GM12872 (cell line): ENCODE results near the gene PIRT.

Experiments
- TF ChIP-seq, protein P1 (sequence below): IDR thresholded peaks from 3 replicates; pipeline ENCODE4 v1.5.1; 2011; ENCODE audit warnings: low read depth, mild to moderate bottlenecking, low read length, moderate library complexity; ENCODE audit not compliant: insufficient read depth

The PIRT gene

DNA sequence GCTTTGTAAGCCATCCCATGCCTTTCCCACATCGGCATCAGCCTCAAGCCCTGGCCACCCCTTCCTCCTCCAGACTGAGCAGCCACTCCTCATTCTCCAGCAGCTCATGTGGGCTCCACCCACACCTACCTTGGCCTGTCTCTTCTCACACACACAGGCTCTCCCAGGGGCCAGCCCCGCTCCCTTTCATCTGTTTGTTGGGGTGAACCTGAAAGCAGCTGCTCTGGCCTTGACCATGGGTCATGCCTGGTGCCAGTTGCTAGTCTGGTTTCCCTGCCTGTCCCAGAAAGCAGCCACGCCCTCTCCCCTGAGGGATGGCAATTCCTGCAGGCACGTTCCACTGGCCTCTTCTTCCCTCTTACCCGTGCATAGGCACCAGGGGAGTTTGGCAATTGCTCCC lies 22.6 kb downstream of the PIRT start:
- TF ChIP-seq, protein P1, sequence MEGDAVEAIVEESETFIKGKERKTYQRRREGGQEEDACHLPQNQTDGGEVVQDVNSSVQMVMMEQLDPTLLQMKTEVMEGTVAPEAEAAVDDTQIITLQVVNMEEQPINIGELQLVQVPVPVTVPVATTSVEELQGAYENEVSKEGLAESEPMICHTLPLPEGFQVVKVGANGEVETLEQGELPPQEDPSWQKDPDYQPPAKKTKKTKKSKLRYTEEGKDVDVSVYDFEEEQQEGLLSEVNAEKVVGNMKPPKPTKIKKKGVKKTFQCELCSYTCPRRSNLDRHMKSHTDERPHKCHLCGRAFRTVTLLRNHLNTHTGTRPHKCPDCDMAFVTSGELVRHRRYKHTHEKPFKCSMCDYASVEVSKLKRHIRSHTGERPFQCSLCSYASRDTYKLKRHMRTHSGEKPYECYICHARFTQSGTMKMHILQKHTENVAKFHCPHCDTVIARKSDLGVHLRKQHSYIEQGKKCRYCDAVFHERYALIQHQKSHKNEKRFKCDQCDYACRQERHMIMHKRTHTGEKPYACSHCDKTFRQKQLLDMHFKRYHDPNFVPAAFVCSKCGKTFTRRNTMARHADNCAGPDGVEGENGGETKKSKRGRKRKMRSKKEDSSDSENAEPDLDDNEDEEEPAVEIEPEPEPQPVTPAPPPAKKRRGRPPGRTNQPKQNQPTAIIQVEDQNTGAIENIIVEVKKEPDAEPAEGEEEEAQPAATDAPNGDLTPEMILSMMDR: no peak

DNA sequence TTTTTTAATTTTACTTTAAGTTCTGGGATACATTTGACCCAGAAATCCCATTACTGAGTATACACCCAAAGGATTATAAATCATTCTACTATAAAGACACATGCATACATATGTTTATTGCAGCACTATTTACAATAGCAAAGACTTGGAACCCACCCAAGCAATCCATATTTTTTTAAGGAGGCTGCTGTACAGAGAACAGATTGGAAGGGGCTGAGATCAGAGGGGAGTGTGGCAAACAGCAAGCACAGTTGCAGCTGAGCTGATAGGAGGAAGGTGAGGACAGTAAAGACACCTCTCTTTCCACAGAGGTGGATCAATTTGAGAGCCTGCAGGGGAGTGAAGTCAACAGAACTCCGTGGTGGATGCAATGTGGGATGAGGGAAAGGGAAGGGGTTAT lies 23.8 kb downstream of the PIRT start:
- TF ChIP-seq, protein P1: no peak

DNA sequence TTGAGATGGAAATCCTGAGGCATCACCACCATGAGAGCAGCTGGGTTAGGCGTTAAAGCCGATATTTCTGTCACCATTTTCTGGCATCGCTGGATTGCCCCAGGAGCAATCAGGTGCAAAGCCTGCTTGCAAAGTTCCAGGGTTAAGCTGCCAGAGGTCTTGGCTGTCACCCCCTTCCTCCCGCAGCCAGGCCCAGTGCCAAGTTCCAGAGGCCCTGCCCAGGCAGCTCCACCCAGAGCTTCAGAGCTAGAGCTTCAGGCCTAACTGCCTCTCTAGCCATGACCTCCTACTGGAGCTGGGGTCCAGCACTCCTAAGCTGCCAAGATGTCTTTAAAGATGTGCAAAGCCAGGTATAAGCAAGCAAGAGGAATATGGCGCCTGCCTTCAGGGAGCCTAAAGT lies 25.2 kb downstream of the PIRT start:
- TF ChIP-seq, protein P1: no peak

DNA sequence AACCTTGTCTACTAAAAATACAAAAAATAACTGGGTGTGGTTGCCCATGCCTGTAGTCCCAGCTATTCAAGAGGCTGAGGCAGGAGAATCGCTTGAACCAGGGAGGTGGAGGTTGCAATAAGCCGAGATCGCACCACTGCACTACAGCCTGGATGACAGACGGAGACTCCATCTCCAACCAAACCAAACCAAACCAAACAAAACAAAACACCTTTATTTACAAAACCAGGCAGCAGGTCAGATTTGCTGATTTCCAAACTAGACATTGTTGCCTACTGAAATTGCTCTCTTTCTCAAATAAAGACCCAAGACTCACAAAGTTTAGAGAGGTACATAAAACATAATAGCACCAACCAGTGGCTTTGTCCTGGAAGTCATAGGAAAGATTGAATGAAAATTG lies 28.3 kb downstream of the PIRT start:
- TF ChIP-seq, protein P1: no peak

DNA sequence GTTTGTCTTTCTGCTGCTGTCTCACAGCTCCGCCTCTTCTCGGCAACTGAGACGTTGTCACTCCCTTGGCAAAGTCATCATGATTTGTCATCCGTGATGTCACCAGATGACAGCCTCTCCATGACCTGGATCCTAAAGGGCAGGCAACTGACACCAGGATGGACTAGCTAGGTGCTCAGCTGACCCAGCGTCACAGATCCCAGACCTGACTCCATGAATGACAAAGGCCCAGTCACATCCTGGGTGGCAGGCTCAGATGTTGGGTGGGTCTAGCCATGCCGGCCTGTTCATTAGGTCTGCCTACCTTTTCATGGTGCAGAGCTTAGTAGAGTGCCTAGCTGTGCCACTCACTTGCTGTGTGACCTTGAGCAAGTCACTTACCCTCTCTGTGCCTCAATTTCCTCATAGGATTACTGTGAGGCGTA lies 30.2 kb downstream of the PIRT start:
- TF ChIP-seq, protein P1: no peak

DNA sequence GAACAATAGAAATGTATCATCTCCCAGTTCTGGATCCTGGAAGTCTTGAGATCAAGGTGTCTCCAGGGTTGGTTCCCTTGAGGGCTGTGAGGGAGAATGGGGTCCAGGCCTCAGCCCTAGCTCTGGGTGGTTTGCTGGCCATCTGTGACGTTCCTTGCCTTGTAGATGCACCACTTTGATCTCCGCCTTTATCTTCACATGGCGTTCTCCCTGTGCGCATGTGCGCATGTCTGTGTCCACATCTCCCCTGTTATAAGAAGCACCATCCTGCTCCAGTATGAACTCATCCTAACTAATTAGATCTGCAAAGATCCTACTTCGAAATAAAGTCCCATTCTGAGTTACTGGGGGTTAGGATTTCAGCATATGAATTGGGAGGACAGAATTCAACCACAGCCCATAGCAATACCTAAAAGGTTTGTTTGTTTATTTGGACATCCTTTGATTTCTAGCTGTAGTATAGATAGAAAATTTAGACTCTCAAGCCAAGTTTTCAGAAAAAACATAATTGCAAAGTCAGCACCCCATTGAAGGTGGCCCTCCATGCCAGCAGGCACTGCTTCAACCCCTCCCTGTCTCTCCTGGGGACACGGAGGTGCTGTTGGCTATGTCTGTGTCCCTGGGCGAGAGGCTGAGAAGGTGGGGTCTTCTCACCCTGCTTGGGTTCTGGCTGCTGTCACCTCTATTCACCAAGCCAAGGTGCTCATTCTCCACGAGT lies 31.2 kb downstream of the PIRT start:
- TF ChIP-seq, protein P1: no peak

DNA sequence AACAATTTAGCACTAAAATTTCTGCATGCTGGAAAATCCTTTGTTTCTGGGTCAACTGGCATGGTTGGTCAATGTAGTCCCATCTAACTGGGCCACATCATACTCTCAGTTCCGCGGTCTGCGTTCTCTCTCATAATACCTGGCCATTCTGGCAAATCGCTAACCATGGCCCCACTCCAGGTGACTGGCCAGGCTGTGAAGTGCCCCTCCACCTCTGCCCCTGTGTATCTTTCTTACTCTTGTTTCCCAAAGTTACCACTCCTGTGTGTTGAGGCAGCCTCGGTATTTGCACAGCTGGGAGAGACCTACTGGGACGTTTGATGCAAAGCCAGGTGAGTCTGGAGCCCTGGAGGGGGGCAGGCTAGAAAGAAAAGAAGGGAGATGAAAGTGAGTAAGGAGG lies 32.0 kb downstream of the PIRT start:
- TF ChIP-seq, protein P1: no peak

DNA sequence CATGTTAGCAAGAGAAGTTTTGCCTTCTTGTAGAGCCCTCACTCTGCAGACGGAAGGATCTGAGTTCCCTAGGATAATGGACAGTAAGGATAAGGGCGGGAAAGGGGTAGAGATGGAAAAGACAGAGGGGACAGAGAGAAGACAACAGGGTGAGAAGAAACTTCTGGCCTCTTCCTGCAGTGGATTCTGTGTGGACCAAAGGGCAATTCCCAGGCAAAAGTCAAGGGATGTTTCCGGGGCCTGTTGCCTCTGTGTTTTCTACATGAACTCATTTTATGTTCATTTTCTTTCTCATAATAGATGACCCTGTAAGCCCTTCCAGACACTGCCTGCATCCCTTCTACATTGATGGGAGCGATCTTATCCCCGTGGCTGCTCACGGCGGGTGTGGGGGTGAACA lies 33.3 kb downstream of the PIRT start:
- TF ChIP-seq, protein P1: no peak
